ENCODE measurements around the gene CEP131. TPM values are rescaled to one million over a fixed set of nuclear protein-coding genes. Genes with fewer than 3 reads are reported as not detected.

CEP131 gene
- total RNA-seq, 5 donors from 2014 or later (not counting 1 experiment from before 2014, with no cell fraction given) = 9.0 to 15.8 (median 11.2) TPM

DNA sequence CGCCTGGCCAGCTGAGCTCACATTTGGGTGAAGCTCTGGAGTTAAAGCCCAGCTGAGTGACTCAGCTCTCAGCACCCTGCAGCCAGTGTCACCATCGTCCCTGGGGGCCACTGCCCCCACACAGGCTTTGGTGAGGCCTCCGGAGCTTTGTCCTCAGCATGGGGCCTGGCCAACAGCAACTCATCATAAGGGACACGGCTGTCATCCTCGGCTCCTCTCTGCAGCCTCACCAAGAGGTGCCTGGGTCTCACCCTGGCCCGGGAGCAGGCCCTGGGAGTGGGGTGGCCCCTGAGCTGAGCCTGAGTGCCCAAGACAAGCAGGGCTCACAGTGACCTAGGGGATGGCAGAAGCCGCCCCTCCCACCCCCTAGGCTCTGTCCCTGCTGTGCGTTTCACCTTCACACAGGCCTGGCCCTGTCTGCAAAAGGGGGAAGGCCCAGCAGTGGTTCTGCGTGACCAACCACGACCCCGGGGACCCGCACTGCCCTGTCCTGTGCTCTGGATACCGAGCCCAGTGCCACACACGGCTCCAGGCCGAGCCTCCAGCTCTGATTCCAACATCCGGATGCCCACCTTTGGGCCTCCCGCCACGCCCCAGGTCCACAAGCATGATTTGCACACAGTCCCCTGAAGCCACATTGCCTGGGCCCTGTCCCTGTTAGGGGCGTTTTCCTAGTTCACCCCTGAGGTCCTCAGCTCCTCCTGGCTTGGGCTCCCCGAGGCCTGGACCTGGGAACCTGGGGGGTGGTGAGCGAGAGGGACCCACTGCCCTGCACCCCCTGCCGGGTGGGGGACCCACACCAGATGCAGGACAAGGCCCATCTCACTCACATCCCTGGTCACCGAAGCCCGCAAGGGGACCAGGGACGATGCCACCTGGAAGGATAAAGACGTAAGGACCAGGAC is 34.9 kb downstream of the CEP131 start:
- Mint-ChIP-seq H3K4me3 (no peak overlapping the region), H3K27me3 (peaks cover 0 to 4% of the 10 kb centered on the region in 2 donors)
- DNase-seq = no peak

DNA sequence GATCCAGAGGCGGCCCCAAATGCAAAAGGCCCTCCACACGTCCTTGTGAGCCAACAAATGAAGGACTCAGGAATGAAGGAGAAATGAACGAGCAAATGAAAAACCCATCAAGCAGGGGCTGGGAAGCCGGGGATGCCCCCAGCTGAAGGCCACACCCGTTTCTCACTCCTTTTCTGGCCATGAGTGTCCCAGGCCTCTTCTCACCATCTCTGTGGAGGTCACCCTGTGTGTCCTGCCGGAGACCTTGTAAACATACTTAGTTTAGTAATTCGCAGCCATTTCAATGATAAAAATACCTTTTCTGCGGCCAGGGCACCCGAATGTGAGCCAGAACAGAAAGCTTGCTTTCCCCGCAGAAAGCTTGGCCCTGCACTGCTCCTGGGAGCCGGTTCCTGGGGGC is 35.6 kb downstream of the CEP131 start:
- ChIA-PET POLR2A (no interaction called here), CTCF (no interaction called here)
- Mint-ChIP-seq H3K9me3 (no peaks in the 10 kb centered on the region), H3K4me3 (no peak overlapping the region), H3K4me1 (no peaks in the 10 kb centered on the region), H3K27ac (no peak overlapping the region), H3K36me3 (no peaks in the 10 kb centered on the region), H3K27me3 (peaks cover 0 to 4% of the 10 kb centered on the region in 2 donors)
- Histone ChIP-seq H3K36me3 (ENCODE audit: control insufficient read depth in 2 of 2, extremely low read depth in 1 of 2, insufficient read depth in 1 of 2, low read length in 1 of 2) (peaks cover 0 to 6% of the 10 kb centered on the region in 2 donors), H3K9me3 (no peaks in the 10 kb centered on the region), H3K27ac (ENCODE audit: low read length) (no peak overlapping the region), H3K27me3 (replicated peaks in 1 of 2; ENCODE audit: control insufficient read depth in 2 of 2, extremely low read depth in 1 of 2, insufficient read depth in 2 of 2, low read length in 1 of 2) (peaks cover 0 to 21% of the 10 kb centered on the region in 2 experiments), H3K4me3 (ENCODE audit: control insufficient read depth in 1 of 2, extremely low read depth in 1 of 2, low read length in 1 of 2) (no peak overlapping the region), H3K4me1 (ENCODE audit: control insufficient read depth in 1 of 2, extremely low read depth in 1 of 2, insufficient read depth in 2 of 2, low read length in 2 of 2) (no peaks in the 10 kb centered on the region)
- no peak for ATAC-seq (replicated peaks in 1 of 4)
- DNase-seq = no peak
- 91% methylated on average over 9 of the region's 11 CpGs for WGBS (ENCODE audit: insufficient coverage)

More for the DNA sequence above, 34.9 kb downstream of the CEP131 start:
- H3K4me1 ChIP-seq (ENCODE audit: control insufficient read depth in 1 of 2, extremely low read depth in 1 of 2, insufficient read depth in 2 of 2, low read length in 2 of 2) = no peaks in the 10 kb centered on the region
- H3K4me3 ChIP-seq (ENCODE audit: control insufficient read depth in 1 of 2, extremely low read depth in 1 of 2, low read length in 1 of 2) = no peak overlapping the region
- no peak for ATAC-seq (replicated peaks in 1 of 4)
- no peaks in the 10 kb centered on the region for H3K36me3 Mint-ChIP-seq
- H3K4me1 Mint-ChIP-seq = no peaks in the 10 kb centered on the region
- peaks cover 3 to 6% of the 10 kb centered on the region in 2 donors for H3K36me3 ChIP-seq (ENCODE audit: control insufficient read depth in 2 of 2, extremely low read depth in 1 of 2, insufficient read depth in 1 of 2, low read length in 1 of 2)
- no peaks in the 10 kb centered on the region for H3K9me3 Mint-ChIP-seq
- POLR2A ChIA-PET = no interaction called here
- peaks cover 0 to 14% of the 10 kb centered on the region in 2 experiments for H3K27me3 ChIP-seq (replicated peaks in 1 of 2; ENCODE audit: control insufficient read depth in 2 of 2, extremely low read depth in 1 of 2, insufficient read depth in 2 of 2, low read length in 1 of 2)
- H3K27ac ChIP-seq (ENCODE audit: low read length) = no peak overlapping the region
- WGBS (ENCODE audit: insufficient coverage) = 89% methylated on average over 22 of the region's 26 CpGs
- no peaks in the 10 kb centered on the region for H3K9me3 ChIP-seq
- CTCF ChIA-PET = no interaction called here
- H3K27ac Mint-ChIP-seq = no peak overlapping the region

DNA sequence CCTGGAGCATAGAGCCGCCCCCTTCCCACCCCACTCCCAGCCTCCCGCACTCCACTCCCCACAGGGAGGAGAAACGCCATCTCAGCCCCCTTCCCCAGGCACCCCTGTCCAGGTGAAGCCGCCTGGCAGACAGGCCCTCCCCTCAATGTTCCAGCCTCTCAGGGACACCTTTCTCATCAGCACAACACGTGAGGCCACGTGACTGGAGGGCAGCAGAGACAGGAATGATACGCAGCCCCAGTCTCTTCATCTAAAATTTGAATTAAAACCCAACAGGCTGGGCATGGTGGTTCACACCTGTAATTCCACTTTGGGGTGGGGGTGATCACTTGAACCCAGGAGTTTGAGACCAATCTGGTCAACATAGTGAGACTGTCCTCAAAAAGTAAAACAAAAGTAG is 36.6 kb downstream of the CEP131 start:
- Mint-ChIP-seq H3K36me3 (no peaks in the 10 kb centered on the region), H3K27ac (no peak overlapping the region), H3K4me3 (no peak overlapping the region), H3K4me1 (no peaks in the 10 kb centered on the region), H3K9me3 (no peaks in the 10 kb centered on the region), H3K27me3 (peaks cover 0 to 4% of the 10 kb centered on the region in 2 donors)
- Histone ChIP-seq H3K9me3 (no peaks in the 10 kb centered on the region), H3K4me3 (ENCODE audit: control insufficient read depth in 1 of 2, extremely low read depth in 1 of 2, low read length in 1 of 2) (no peak overlapping the region), H3K27me3 (replicated peaks in 1 of 2; ENCODE audit: control insufficient read depth in 2 of 2, extremely low read depth in 1 of 2, insufficient read depth in 2 of 2, low read length in 1 of 2) (peaks cover 0 to 26% of the 10 kb centered on the region in 2 experiments), H3K4me1 (ENCODE audit: control insufficient read depth in 1 of 2, extremely low read depth in 1 of 2, insufficient read depth in 2 of 2, low read length in 2 of 2) (no peaks in the 10 kb centered on the region), H3K27ac (ENCODE audit: low read length) (no peak overlapping the region), H3K36me3 (ENCODE audit: control insufficient read depth in 2 of 2, extremely low read depth in 1 of 2, insufficient read depth in 1 of 2, low read length in 1 of 2) (peaks cover 0 to 6% of the 10 kb centered on the region in 2 donors)
- ChIA-PET POLR2A (no interaction called here), CTCF (no interaction called here)
- DNase-seq (no peak), ATAC-seq (replicated peaks in 1 of 4) (no peak)
- WGBS (ENCODE audit: insufficient coverage) = 79% methylated on average over 4 of the region's 7 CpGs

DNA sequence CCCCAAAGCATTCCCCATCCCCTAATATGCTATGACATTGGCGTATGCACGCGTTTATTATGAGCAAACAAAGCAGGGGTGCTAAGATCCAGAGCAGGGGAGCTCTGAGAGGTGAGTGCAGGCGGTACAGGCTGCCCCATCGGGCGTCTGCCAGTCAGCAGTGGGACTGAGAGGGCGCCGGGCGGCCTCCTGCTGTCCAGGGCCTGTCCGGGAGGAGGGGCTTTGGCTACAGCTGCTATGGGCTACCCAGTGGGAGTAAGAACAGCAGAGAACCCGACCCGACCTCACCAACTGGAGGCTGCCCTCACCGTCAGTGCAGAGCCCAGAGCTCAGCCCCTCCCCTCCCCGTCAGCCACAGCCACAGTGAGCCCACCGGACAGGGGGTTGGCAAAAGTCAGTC is 38.2 kb downstream of the CEP131 start:
- Mint-ChIP-seq H3K4me3 (no peak overlapping the region), H3K36me3 (no peaks in the 10 kb centered on the region), H3K27ac (no peak overlapping the region), H3K4me1 (no peaks in the 10 kb centered on the region), H3K9me3 (no peaks in the 10 kb centered on the region), H3K27me3 (peaks cover 0 to 4% of the 10 kb centered on the region in 2 donors)
- WGBS (ENCODE audit: insufficient coverage) = 50% methylated on average over 12 of the region's 15 CpGs
- no peak overlapping the region for H3K4me3 ChIP-seq (ENCODE audit: control insufficient read depth in 1 of 2, extremely low read depth in 1 of 2, low read length in 1 of 2)
- ATAC-seq (replicated peaks in 1 of 4) = no peak
- DNase-seq = no peak
- no peaks in the 10 kb centered on the region for H3K4me1 ChIP-seq (ENCODE audit: control insufficient read depth in 1 of 2, extremely low read depth in 1 of 2, insufficient read depth in 2 of 2, low read length in 2 of 2)
- H3K36me3 ChIP-seq (ENCODE audit: control insufficient read depth in 2 of 2, extremely low read depth in 1 of 2, insufficient read depth in 1 of 2, low read length in 1 of 2) = no peaks in the 10 kb centered on the region
- no peak overlapping the region for H3K27ac ChIP-seq (ENCODE audit: low read length)
- H3K9me3 ChIP-seq = no peaks in the 10 kb centered on the region
- ChIA-PET POLR2A (no interaction called here), CTCF (no interaction called here)
- H3K27me3 ChIP-seq (replicated peaks in 1 of 2; ENCODE audit: control insufficient read depth in 2 of 2, extremely low read depth in 1 of 2, insufficient read depth in 2 of 2, low read length in 1 of 2) = peaks cover 0 to 34% of the 10 kb centered on the region in 2 experiments

DNA sequence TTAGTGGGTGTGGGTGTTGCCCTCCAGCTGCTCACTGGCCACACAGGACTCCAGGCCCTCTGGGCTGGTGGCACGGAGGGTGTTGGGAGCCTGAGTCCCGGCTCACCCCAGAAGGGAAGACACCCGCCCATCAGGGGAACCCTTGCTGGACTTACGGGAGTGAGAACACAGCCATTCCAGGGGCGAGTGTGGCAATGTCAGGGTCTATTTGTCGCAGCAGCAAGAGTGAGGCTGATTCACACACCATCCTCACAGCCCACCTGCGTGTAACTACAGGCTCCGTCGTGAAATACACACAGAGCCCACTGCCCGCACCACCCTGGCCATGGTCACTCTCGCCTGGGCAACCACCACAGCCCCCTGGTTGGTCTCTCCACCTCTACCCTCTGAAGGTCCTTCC is 39.0 kb downstream of the CEP131 start:
- Histone ChIP-seq H3K4me1 (ENCODE audit: control insufficient read depth in 1 of 2, extremely low read depth in 1 of 2, insufficient read depth in 2 of 2, low read length in 2 of 2) (no peaks in the 10 kb centered on the region), H3K9me3 (no peaks in the 10 kb centered on the region), H3K4me3 (ENCODE audit: control insufficient read depth in 1 of 2, extremely low read depth in 1 of 2, low read length in 1 of 2) (no peak overlapping the region), H3K36me3 (ENCODE audit: control insufficient read depth in 2 of 2, extremely low read depth in 1 of 2, insufficient read depth in 1 of 2, low read length in 1 of 2) (no peaks in the 10 kb centered on the region), H3K27ac (ENCODE audit: low read length) (no peak overlapping the region), H3K27me3 (replicated peaks in 1 of 2; ENCODE audit: control insufficient read depth in 2 of 2, extremely low read depth in 1 of 2, insufficient read depth in 2 of 2, low read length in 1 of 2) (peaks cover 0 to 36% of the 10 kb centered on the region in 2 experiments)
- no peaks in the 10 kb centered on the region for H3K9me3 Mint-ChIP-seq
- peaks cover 0 to 4% of the 10 kb centered on the region in 2 donors for H3K27me3 Mint-ChIP-seq
- WGBS (ENCODE audit: insufficient coverage) = 89% methylated on average over 11 of the region's 11 CpGs
- H3K36me3 Mint-ChIP-seq = no peaks in the 10 kb centered on the region
- no peaks in the 10 kb centered on the region for H3K4me1 Mint-ChIP-seq
- ChIA-PET POLR2A (no interaction called here), CTCF (no interaction called here)
- H3K27ac Mint-ChIP-seq = no peak overlapping the region
- DNase-seq = no peak
- no peak overlapping the region for H3K4me3 Mint-ChIP-seq
- ATAC-seq (replicated peaks in 1 of 4) = no peak

DNA sequence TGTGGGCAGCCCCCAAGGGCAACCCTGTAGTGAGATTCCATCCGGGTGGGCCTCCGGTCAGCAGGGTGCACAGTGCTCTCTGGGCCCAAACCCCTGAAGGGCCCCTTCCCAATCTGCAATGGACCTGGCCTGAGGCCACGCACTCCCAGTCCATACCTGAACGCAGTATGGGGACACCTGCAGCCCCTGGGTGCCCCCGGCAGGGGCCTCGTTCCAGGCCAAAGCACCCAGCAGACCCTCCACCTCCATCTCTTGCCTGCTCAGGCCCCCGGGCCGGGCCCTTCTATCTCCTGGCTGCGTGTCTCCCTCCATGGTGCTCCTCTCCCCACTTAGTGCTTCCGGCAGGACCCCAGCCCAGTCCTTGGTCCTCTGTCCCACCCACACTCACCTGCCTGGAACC is 39.4 kb downstream of the CEP131 start:
- Mint-ChIP-seq H3K4me1 (no peaks in the 10 kb centered on the region), H3K27me3 (peaks cover 0 to 4% of the 10 kb centered on the region in 2 donors), H3K4me3 (no peak overlapping the region), H3K27ac (no peak overlapping the region), H3K36me3 (no peaks in the 10 kb centered on the region), H3K9me3 (no peaks in the 10 kb centered on the region)
- Histone ChIP-seq H3K27ac (ENCODE audit: low read length) (no peak overlapping the region), H3K27me3 (replicated peaks in 1 of 2; ENCODE audit: control insufficient read depth in 2 of 2, extremely low read depth in 1 of 2, insufficient read depth in 2 of 2, low read length in 1 of 2) (peaks cover 0 to 36% of the 10 kb centered on the region in 2 experiments), H3K4me1 (ENCODE audit: control insufficient read depth in 1 of 2, extremely low read depth in 1 of 2, insufficient read depth in 2 of 2, low read length in 2 of 2) (no peaks in the 10 kb centered on the region), H3K4me3 (ENCODE audit: control insufficient read depth in 1 of 2, extremely low read depth in 1 of 2, low read length in 1 of 2) (no peak overlapping the region), H3K9me3 (no peaks in the 10 kb centered on the region), H3K36me3 (ENCODE audit: control insufficient read depth in 2 of 2, extremely low read depth in 1 of 2, insufficient read depth in 1 of 2, low read length in 1 of 2) (no peaks in the 10 kb centered on the region)
- ChIA-PET POLR2A (no interaction called here), CTCF (no interaction called here)
- 78% methylated on average over 9 of the region's 10 CpGs for WGBS (ENCODE audit: insufficient coverage)
- no peak for DNase-seq
- ATAC-seq (replicated peaks in 1 of 4) = no peak
